Stimulated activated CD4-positive, alpha-beta T cell treated with anti-CD3 and anti-CD28 coated beads, Interleukin-2, amount 100 ng/mL, for 4 hours (primary cell): ENCODE results near the gene MAP2K3.

Experiments used
- DNase-seq: peaks from one replicate; pipeline ENCODE4 v3.0.0-alpha.2; 2020; ENCODE audit warnings: low read depth

The MAP2K3 gene

DNA sequence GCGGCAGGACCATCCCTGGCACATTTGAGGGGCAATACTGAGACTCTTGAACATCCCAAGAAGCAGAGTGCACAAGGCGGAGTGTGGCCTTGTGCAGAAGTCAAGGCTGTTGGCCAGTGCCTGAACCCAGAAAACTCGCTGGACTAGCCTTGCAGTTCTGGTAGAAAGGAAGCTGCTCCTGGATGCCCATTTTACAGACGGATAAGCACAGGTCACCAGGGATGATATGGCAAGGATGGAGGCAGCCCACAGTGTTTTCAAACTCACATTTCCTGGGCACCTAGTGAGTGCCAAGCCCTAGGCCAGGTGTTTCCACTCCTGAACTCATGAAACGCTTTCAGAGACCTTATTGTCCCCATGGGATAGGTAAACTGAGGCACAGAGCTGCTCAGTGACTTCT lies 1.7 kb upstream of the MAP2K3 start:
- DNase-seq, result no peak

DNA sequence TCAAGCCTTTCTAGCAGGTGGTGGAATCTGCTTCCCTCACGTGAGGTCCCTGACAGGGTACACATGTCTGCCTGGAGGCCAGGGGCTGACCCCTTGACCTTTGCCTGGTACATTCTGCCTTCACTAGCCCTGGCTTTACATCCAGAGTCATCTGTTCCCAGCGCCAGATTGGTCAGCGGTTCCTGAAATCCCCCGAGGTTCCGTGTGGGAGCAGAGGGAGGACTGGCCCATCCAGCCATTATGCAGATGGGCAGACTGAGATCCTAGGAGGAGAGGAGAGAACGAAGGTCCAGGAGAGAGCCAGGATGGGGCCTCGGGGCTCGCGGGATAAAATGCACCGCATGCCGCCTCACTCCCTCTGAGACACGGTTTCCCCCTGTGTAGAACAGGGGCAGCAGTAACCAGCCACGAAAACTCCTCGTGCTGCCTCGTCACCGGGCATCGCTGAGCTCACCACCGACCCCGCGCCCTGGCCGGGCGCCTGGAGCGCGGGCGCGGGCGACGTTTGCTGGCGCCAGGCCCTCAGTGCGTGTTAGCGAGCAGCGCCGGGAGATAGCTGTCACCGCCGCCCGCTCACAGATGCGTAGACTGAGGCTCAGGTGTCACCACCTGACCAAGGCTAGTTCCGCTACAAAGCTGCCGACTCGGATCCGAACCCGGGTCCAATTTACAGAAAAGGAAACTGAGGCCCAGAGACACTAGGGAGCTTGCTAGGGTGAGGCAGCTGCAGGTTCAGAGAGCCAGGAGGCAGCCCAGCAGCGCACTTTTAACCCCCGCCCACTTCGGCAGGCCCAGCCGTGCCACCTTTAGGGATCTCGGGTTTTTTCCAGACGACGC lies 811 bp upstream of the MAP2K3 start:
- DNase-seq, result no peak

DNA sequence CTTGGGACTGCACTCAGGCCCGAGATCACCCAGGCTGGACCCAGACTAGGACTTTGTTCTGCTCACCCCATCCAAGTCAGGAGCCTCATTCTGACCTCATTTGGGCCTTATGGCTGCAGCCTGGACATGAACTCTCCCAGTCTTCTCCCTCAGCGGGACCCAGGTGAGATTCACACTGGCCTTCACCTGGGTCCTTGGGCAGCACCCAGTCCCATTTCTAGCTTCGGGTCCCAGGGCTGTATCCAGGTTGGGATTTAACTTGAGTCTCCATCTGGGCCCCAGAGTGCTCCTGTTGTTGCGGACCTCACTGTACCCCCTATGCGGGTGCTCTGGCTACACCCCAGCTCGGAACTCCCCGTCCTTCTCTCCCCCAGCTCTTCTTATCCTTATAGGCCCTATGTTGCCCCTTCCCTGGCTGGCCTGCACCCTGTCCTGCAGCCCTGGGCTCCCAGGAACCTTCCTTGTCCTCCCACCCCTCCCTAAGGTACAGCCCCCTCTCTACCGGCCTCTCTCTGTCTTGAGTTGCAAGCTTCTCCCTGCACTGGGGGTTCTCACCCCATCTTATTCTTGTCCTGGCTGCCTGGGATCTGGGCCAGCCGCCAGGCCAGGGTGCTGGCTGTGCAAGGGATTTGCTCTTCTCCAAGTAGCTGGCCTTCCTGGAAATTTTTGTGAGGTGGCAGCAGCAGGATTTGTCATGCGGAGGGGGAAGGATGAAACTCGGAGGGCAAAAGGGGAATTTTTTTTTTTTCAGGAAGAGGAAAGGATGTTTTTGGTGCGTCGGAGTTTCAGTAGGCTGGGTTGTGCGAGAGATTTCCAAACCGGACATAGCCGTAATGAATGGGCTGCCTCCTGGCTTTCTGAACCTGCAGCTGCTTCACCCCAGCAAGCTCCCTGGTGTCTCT lies 904 bp downstream of the MAP2K3 start:
- no peak for DNase-seq

DNA sequence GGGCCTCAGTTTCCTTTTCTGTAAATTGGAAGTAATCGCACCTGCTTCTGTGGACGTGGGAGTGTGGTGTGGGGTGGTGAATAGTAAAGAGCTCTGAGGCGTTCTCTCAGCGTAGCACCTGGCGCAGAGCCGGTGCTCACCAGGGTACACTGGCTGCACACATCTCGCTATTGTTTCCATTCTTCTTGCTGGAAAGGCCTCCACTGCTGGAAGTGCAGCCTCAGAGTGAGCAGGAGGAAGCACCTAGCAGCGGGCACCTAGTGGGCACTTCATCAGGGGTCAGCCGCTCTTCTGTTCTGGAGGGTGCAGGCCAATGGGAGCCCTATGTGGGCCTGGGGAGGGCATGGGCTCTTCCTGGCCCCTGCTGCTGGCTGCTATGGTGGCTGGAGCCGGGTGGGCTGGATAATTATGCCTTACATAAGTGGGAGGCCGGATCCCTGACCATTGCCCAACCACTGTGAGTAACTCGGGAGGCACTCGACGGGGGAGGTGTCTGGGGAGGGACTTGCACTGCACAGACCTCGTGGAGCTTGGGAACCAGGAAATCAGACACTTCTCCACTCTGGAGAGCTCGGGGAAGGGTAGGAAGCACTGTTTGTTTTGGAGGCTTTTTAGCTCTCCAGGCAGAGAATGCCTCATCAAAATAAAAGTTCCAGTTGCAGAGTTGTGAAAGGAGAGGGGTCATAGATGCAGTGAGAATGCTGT lies 1.7 kb downstream of the MAP2K3 start:
- no peak for DNase-seq

DNA sequence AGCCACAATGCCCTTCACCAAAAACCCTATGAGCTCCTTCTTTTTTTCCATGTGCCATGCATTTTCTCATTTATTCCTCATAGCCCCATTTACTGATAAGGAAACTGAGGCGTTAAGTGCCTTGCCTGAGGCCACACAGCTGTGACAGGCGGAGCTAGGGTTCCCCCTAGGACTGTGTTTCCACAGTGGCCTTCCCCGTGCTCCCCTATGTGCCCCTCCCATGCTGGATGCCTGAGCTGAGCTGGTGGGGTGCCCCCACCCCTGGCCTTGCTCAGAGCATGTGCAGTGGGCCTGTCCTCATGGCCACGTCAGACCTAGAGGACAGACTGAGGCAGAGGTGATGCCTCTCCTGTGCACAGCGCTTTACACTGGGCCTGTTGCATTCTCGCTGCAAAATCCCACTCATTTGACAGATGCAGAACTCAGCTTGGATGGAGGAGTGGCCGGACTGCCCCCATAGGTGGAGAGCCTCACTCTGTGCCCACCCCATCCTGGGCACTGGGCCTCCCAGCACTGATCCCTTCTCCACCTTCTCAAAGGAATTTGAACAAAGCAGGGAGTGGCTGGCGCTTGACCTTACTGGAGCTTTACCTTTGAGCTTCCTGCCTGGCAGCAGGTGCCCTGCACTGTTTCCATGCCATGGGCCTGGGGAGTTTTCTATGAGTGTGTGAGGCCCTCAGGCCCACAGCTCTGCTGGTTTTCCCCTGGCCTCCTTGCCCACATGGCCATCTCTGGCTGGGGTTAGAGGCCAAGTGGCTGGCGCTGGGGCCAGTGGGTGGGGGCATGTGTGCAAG lies 2.6 kb downstream of the MAP2K3 start:
- DNase-seq, result peak; percentile 23

DNA sequence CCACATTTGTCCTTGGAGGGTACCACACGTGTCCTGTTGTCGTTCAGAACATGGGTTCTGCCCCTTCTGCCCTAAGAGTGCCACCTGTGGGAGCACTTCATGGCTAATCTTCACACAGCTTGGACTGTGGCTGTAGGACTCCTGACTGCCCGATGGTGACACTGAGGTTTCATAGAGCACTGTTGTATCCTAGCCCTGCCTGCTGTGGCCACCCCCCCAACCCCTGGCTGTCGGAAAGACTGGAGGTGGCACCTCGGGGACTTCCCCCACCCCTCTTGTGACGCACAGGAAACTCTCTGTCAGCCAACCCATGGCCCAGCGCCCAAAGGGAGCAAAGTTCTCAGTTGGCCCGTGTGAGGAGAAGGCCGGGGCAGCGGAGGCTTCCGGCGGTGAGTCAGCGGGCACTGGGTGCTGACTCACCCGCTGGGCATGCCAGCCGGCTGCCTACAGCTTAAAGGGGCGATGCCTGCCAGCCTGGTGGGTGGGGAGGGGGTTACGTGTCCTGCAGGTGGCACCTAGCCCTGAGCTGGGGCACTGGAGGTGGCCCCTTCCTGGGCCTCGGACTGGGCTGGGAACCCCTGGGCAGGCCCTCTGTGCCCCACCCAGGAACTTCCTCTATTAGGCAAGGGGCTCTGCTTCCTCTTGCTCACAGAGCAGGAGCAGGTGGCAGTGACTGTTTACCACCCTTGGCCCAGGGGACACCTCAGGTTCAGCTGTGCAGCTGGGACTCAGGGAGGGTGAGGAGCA lies 3.4 kb downstream of the MAP2K3 start:
- peak; percentile 97 for DNase-seq

DNA sequence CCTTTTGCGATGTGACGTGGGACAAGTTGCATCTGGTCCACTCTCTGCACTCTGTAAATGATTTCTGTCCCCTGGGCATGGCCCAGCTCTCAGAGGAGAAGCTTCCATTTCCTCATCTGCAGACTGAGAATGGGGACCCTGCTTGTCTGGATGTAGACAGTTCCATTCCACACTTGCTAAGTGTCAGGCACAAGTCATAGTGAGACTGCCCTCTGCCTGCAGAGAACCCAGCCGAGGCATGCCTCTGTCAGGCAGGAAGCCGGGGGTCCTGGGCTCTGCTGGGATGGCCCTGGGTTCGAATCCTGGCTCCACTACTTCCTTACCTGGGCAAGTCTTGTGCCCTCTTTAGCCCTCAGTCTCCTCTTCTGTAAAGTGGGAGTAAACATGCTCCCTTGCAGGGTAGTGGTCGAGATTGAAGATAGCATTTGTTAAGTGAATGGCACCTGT lies 4.1 kb downstream of the MAP2K3 start:
- peak; percentile 23 for DNase-seq

DNA sequence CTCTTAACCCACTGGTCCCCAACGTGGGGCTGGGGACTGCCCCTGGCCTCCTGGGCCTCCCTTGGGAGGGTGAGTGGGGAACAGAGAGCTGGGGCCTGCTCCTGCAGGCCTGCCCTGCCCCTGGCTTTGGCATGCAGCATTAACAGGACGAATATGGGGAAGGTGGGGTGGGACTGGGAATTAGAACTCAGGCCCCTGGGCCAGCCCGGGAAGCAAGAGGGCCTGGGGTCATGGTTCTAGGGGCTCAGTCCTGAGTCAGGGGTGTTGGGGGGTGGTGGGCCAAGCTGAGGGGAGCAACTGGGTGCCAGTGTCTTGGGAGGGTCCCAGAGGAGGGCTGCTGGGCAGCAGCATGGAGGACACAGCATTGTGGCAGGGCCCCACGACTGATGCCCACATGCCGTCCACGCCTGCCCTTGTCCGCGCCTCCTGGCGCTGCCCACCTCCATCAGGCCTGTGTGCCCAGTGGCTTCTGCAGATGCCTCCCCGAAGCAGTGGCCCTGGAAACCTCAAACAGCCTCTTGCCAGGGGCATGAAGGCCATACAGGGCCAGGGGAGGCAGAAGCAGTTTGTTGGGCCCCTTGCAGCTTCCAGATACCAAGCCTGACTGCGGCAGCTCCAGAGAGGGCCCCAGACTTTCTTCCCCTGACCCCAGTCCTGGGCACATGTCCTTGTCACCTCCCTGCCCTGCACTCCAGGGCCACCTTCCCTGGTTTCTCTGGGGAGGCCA lies 4.8 kb downstream of the MAP2K3 start:
- DNase-seq, result no peak

DNA sequence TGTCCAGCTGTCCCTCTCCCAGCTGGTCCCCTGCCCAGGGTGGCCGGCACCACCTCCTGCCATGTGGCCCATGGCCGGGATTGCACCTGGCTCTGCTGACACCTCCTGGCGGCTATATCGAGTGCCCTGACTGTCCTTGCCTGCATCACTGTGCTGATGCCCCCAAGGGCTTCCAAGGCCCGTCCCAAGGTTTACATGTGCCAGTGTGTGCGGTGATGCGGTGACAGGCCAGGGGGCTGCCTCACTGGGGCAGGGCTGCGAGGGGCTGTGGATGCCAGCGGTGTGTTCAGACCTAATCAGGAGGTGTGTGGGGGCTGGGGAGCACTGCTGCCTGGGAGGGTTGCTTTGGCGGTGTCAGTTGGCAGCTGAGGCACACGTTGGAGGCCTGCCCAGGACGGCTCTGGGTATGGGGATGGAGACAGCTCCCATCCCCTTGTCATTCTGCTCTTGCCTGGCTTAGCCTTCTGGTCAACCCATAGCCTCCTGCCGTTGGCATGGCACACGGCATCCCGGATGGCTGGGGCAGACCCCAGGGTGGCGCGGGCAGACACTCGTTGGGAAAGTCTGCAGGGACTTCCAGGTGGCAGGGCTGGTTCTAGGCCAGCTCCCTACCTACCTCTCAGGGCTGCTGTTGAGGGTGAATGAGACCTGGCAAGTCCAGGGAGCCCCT lies 5.5 kb downstream of the MAP2K3 start:
- no peak for DNase-seq

DNA sequence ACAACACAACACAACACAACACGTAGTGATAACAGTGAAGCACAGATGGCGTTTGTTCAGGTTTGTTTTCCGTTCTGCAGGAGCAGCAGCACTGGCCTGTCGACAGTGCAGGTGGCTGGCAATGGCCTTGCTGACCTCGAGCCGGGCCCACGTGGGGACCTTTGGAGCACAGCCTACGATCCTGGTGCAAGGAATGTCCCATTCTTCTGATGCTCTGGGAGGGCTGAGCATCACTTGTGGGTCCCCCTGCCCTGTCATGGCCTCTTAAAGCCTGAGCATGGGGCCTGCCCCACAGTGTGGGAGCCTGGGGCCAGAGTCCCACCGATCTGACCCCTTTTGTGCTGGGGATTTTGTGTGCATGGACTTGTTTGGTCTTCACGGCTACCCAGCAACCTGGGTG lies 6.8 kb downstream of the MAP2K3 start:
- DNase-seq, result no peak

DNA sequence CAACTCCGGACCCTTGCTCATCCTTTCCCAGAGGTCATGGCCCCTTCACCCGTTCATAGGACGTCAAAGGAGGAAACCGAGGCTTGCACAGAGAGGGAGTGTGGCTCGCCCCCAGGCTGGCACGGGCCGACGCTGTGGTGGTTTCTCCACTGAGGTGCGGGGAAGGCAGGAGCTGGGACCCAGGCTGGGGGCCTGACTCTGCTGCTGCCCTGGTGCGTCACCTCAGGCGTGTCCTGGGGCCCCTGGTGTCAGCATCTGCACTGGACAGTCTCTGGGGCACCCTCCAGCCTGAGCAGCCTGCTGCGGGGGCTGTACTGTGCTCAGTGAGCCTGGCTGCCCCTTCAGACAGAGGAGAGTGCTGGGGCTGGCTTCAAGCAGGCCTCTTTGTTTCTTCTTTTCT lies 7.4 kb downstream of the MAP2K3 start:
- DNase-seq, result no peak

DNA sequence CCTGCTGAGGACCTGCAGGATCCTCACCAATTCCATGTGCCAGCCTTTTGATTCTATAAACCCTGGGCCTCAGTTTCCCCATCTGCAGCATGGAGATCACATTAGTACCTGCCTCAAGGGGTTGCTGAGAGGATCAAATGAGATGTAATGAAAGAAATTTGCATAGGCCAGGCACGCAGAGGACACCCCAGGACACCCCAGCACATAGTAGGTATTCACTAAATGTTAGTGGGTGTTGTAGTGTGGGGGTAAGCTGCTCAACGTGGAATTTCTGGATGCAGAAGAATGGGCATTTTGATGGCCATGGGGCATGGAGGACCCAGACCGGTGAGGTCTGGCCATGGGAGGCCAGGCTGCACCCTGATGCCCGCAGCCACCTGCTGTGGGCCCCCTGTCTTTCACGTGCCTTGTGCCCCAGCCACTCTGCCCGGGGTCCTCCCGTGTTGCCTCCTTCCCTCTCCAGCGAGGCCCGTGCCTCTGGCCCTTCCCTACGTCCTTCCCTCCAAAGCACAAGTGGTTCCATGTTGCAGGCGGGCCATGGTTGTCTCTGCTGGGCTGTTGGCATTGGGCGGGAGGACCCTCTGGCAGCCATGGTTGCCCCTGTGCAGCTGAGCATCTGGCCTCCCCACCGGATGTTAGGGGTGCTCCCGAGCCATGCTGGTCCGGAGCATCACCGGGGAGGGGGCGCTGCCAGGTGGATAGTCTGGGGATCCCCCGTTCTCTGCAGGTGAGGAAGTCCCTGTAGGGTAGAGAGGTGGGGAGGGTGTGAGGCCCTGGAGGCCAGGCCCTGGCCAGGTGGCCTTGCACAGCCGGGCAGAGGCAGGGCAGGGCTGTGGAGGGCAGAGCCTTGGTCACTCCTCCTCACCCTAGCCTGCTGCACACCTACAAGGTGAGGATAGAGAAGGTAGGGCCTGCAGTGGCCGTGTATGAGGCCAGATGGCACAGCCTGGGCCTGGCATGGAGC lies 8.6 kb downstream of the MAP2K3 start:
- DNase-seq, result no peak

DNA sequence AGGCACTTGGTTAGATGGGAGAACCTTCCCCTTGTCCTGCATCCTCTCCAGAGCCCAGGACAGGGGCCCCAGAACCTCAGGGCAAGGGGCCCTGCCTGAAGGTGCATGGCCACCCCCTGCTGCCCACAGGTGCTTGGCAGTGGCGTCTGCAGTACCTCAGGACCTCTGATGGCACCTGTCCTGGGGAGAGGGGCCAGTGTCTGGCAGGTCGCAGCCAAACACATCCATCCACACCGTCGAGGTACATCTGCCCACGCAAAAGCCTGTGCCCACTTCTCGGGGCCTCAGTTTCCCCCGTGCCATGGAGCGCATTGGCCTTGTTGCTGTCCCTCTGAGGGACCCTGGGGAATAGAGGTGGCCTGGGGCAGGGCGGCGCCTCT lies 9.3 kb downstream of the MAP2K3 start:
- DNase-seq, result no peak

DNA sequence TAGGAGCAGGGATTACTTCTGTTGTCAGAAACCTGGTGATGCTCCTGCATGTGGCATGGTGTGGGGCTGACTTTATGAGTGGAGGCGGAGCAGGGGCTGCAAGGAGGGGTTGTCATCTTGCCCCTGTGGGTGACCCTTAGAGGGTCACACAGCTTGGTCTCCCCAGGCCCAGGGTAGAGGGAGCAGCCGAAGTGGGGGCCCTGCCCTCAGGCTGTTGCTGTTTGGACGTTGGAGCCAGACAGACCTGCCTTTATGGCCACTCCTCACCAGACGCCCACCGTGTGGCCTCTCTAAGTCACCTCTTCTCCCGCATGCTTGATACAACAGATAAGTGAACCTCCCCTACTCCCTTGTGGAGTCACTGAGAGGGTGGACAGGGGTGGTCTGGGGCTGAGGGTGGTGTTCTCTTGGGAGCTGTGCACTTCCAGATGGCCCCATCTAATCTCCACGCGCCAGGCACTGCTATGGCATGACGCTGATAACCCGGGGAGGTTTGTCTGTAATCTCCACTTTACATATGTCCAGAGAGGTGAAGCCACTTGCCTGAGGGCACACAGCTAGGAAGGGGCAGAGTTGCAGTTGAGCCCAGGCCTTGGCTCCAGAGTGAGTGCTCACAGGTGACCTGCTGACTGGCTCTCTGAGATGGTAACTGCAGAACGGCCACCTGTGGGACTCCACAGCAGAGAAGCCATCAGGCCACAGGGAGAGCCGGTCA lies 10.0 kb downstream of the MAP2K3 start:
- DNase-seq, result no peak

DNA sequence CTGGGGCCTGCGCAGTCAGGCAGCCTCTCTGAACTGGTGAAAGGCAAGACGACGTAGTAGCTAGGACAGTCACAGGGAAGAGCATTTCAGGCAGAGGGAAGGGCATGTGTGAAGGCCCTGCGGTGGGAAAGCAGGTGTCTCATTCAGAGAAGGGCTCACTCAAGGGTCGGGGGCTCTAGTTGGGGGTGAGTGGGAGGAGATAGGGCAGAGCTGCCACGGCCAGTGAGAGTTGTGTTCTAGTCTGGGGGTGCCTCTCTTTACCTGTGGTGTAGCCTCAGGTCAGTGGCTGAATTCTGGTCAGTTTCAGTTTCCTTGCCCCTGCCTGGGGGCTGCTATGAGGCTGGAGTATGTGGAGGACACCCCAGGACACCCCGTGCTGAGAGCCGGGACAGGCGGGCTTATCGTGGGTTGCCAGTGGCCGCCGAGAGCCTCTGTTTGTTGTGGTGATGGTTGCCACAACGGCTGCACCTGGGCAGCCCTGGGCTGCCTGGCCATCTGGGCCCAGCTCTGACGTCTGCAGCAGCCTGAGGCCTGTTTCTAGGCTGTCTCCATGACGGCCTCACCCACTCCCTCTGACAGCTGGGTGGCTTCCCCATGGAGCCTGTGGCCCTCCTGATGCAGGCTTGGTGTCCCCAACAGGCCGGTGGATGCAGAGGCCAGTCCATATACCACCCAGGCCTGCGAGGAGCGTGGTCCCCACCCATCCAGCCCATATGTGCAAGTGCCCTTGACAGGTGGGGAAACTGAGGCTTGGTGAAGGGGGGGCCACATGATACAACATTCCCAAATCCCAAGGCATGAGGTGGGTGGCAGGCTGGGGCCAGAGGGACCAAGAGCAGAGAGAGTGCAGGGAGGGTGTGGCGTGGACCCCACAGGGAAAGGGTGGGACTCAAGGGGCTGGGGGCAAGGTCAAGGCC lies 10.8 kb downstream of the MAP2K3 start:
- DNase-seq, result no peak

DNA sequence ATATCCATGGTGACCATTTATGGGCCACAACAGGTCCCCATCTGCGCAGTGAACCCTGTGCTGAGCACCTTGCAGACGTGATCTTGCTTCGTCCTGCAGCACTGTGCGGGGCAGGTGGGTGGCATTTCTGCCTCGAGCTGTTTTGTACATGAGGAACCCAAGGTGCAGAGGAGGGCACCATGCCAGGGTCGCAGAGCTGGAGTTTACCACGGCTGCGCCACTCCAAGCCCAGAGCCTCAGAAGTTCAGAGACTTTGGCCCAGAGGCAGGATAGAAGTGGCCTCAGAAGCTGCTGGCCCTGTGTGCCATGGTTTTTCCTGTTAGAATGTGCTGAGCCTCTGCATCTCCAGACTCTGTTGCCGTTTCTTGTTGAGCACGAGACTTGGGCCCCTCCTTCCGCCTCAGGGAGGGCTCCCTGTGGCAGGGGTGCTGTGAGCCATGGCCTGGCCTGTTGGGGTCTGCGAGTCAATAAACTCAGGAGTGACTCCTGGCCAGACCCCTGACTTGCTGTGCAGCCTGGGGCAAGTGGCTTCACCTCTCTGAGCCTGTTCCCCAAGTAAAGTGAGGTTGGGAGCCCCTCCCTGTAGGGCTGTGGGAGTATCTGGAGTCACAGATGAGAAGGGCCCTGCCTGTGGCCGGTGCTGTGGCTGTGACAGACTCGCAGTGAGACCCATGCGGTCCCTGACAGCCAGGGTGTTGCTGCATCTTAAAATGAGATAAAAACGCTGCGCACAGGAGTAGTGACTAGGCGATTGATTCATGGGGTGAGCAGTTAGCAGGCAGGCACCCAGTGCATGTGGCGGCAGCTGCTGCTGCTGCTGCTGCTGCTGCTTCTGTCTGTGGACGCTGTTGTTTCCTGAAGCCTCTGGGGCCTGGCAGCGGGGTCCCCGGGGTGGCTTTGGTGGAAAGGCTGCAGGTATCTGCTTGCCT lies 11.8 kb downstream of the MAP2K3 start:
- no peak for DNase-seq
